ENCODE results near the gene ESRRB. TPM values are rescaled to one million over a fixed set of nuclear protein-coding genes. Genes with fewer than 3 reads are reported as not detected.

The ESRRB gene
- total RNA-seq, 1 experiment from 2014 or later: not detected

DNA sequence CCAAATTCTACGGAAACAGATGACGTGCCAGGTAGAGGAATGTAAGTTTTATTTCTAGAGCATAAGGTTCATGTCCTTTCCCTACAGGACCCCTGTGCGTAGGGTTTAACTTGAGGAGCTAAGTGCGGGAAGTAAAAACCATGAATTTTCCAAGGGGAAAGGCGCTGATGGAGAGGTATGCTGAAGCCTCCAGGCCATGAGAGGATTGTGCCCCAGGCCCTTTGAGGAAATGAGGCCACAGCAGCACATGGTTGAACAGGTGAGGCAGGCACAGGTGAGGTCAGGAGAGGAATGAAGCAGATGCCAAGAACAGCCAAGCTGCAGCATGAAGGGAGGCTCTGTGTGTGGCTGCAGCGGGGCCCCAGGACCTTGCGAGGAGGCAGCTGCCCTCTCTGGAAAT lies 14.7 kb downstream of the ESRRB start:
- ChIA-PET CTCF (no interaction called here), POLR2A (ENCODE audit: unreplicated experiment) (no interaction called here)
- no peak overlapping the region for H2AFZ ChIP-seq
- no peaks in the 10 kb centered on the region; the same call in 1 of the 2 replicates for H3K9me3 ChIP-seq (ENCODE audit: insufficient read depth, low read depth)
- H4K20me1 ChIP-seq (ENCODE audit: insufficient read depth): no peaks in the 10 kb centered on the region
- H3K9me2 ChIP-seq (ENCODE audit: insufficient read depth): no peaks in the 10 kb centered on the region
- TF ChIP-seq EZH2 (IDR thresholded peaks at IDR 0.05; ENCODE audit: low read depth): no peak
- TF ChIP-seq, protein P1, sequence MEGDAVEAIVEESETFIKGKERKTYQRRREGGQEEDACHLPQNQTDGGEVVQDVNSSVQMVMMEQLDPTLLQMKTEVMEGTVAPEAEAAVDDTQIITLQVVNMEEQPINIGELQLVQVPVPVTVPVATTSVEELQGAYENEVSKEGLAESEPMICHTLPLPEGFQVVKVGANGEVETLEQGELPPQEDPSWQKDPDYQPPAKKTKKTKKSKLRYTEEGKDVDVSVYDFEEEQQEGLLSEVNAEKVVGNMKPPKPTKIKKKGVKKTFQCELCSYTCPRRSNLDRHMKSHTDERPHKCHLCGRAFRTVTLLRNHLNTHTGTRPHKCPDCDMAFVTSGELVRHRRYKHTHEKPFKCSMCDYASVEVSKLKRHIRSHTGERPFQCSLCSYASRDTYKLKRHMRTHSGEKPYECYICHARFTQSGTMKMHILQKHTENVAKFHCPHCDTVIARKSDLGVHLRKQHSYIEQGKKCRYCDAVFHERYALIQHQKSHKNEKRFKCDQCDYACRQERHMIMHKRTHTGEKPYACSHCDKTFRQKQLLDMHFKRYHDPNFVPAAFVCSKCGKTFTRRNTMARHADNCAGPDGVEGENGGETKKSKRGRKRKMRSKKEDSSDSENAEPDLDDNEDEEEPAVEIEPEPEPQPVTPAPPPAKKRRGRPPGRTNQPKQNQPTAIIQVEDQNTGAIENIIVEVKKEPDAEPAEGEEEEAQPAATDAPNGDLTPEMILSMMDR (conservative IDR thresholded peaks at IDR 0.05): no peak
- no peak overlapping the region for H3K4me2 ChIP-seq
- H3K4me1 ChIP-seq (replicated peaks; ENCODE audit: insufficient read depth): no peaks in the 10 kb centered on the region
- peaks cover 96% of the 10 kb centered on the region for H3K27me3 ChIP-seq (ENCODE audit: insufficient read depth, low read depth)
- intact Hi-C loops (cut with micrococcal nuclease; ENCODE audit: unreplicated experiment): no loop called here
- no peak overlapping the region for H3K4me3 ChIP-seq
- no peaks in the 10 kb centered on the region for H3K36me3 ChIP-seq (ENCODE audit: low read depth)
- H3F3A ChIP-seq (ENCODE audit: insufficient read depth, low read depth): no peaks in the 10 kb centered on the region
- no peak overlapping the region for H3K27ac ChIP-seq
- no TSS peak for BruUV-seq (replicated peaks)
- no peaks in the 10 kb centered on the region for H3K79me2 ChIP-seq (ENCODE audit: low read depth)
- DNase-seq: no peak

DNA sequence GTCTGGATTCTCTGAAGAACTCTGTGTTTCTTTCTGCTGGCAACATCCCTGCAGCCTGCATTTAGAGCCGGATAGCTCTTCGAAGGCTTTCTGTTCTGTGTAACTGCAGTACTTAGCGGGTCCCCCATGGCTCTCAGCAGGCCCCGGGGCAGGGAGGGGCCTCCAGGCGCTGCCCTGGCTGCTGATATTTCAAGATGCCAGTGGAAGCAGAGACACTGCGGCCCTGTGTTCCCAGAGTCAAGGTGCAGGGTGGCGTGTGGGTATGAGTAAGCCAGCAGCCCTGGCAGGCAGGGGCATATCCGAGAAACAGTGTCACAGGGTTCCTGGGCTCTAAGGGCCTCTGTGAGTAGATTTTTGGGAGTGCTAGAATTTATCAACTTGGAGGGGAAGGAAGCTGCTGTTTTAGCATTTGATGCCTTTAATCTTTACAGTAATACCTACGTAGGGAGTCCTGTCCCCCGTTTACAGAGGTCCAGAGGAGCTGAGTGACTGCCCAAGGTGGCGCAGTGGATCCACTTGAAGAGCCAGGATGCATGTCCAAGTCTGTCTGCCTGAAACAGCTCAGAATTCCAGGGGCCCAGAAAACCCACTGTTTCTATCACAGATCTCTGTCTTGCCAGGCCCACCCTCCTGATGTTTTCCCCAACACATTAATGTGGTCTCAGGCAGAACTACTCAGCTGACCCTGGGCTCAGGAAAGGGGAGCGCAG lies 16.2 kb downstream of the ESRRB start:
- H3K27me3 ChIP-seq (ENCODE audit: insufficient read depth, low read depth): peaks cover 97% of the 10 kb centered on the region
- H3K36me3 ChIP-seq (ENCODE audit: low read depth): no peaks in the 10 kb centered on the region
- H4K20me1 ChIP-seq (ENCODE audit: insufficient read depth): no peaks in the 10 kb centered on the region
- no peaks in the 10 kb centered on the region for H3K9me3 ChIP-seq (ENCODE audit: insufficient read depth, low read depth)
- H2AFZ ChIP-seq: no peak overlapping the region
- POLR2A ChIA-PET (ENCODE audit: unreplicated experiment): no interaction called here
- TF ChIP-seq, protein P1 (conservative IDR thresholded peaks at IDR 0.05): no peak
- TF ChIP-seq EZH2 (IDR thresholded peaks at IDR 0.05; ENCODE audit: low read depth): no peak
- no TSS peak for BruUV-seq (replicated peaks)
- no peak for DNase-seq
- intact Hi-C loops (cut with micrococcal nuclease; ENCODE audit: unreplicated experiment): no loop called here
- H3K4me2 ChIP-seq: no peak overlapping the region
- H3K4me3 ChIP-seq: no peak overlapping the region
- no peak overlapping the region for H3K27ac ChIP-seq
- no peaks in the 10 kb centered on the region for H3K79me2 ChIP-seq (ENCODE audit: low read depth)
- no peaks in the 10 kb centered on the region for H3K4me1 ChIP-seq (replicated peaks; ENCODE audit: insufficient read depth)
- no peaks in the 10 kb centered on the region for H3K9me2 ChIP-seq (ENCODE audit: insufficient read depth)
- no peaks in the 10 kb centered on the region for H3F3A ChIP-seq (ENCODE audit: insufficient read depth, low read depth)
- CTCF ChIA-PET: interaction anchor here (0.5 kb wide), 2 partner anchors 557 to 1260 kb away, joined by 6 to 10 read pairs; no protein-coding TSS in a partner anchor

DNA sequence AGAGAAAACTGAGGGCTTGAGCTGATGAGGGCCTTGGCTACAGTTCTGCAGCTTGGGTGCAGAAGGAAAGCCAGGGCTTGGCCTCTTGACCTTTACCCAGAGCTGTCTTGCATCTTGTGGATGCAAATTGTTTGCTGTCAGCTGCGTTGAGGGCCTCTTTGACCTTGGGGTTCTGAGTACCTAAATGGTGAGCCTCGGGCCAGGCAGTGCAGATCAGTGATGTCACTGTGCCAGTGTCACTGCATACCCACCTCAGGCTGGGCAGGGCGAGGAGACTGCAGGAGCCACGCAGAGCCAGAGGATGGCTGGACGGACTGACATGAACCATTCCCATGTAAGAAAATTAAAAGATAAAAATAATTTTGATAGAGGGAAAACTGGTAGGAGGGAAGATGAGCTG lies 18.6 kb downstream of the ESRRB start:
- POLR2A ChIA-PET (ENCODE audit: unreplicated experiment): no interaction called here
- Histone ChIP-seq H3F3A (ENCODE audit: insufficient read depth, low read depth) (no peaks in the 10 kb centered on the region), H3K4me2 (no peak overlapping the region), H3K36me3 (ENCODE audit: low read depth) (no peaks in the 10 kb centered on the region), H3K27me3 (ENCODE audit: insufficient read depth, low read depth) (peaks cover 98% of the 10 kb centered on the region), H4K20me1 (ENCODE audit: insufficient read depth) (no peaks in the 10 kb centered on the region), H3K79me2 (ENCODE audit: low read depth) (no peaks in the 10 kb centered on the region), H3K4me1 (replicated peaks; ENCODE audit: insufficient read depth) (no peaks in the 10 kb centered on the region), H3K27ac (no peak overlapping the region), H3K9me2 (ENCODE audit: insufficient read depth) (no peaks in the 10 kb centered on the region), H3K4me3 (no peak overlapping the region), H2AFZ (no peak overlapping the region), H3K9me3 (ENCODE audit: insufficient read depth, low read depth) (no peaks in the 10 kb centered on the region)
- intact Hi-C loops (cut with micrococcal nuclease; ENCODE audit: unreplicated experiment): no loop called here
- TF ChIP-seq, protein P1 (conservative IDR thresholded peaks at IDR 0.05): no peak
- TF ChIP-seq EZH2 (IDR thresholded peaks at IDR 0.05; ENCODE audit: low read depth): no peak
- CTCF ChIA-PET: no interaction called here
- DNase-seq: no peak
- BruUV-seq (replicated peaks): no TSS peak
